ENCODE measurements around the gene NME3. TPM values are rescaled to one million over a fixed set of nuclear protein-coding genes. Genes with fewer than 3 reads are reported as not detected.

The NME3 gene
- total and polyA plus RNA-seq, 2 of the 4 experiments (the other 2 are of a cell fraction): 12.7 to 41.2 TPM

DNA sequence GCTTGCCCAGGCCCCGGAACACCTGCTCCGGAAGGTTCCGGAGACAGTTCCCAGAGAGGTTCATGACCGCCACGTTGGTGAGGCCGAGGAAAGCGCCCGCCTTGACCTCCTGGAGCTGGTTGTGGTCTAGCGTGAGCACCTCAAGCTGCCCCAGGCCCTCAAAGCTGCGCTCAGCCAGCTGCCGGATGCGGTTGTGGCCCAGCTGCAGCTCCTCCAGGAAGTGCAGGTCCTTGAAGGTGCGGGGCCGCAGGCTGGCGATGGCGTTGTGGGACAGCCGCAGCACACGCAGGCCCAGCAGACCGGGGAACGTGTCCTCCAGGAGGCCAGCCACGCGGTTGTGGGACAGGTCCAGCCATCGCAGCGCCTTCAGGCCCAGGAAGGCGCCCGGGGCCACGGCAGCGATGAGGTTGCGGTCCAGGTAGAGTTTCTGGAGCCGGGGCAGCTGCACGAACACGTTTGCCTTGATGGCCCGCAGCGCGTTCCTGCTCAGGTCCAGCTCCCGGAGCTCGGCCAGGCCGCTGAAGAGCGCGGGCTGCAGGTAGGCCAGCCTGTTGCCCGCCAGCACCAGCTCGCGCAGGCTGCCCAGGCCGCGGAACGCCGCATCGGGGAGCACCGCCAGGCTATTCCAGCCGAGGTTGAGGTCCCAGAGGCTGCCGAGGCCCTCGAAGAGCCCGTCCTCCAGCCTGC, 20.1 kb upstream of the NME3 start:
- H3K4me3 ChIP-seq (ENCODE audit: insufficient read depth, low read depth, low read length): no peak overlapping the region
- CTCF ChIA-PET: no interaction called here
- no peak overlapping the region for H2AK9ac ChIP-seq (replicated peaks; ENCODE audit: low read depth, low read length, poor library complexity)
- dilution Hi-C loops (cut with HindIII; ENCODE audit: low sequenced_read_pairs, unreplicated experiment): no loop called here
- H3K9me1 ChIP-seq (ENCODE audit: insufficient read depth, low read length): 0 out of 2 replicates have a peak, but pooled peaks cover 2% of the 10 kb centered on the region
- no peak overlapping the region for H2AFZ ChIP-seq (replicated peaks; ENCODE audit: low read length, poor library complexity)
- no peak overlapping the region for H2BK15ac ChIP-seq (ENCODE audit: low read depth, low read length)
- H4K5ac ChIP-seq (ENCODE audit: low read depth, low read length): no peak overlapping the region
- no peak overlapping the region for H2AK5ac ChIP-seq (ENCODE audit: low read depth, low read length)
- H4K20me1 ChIP-seq (ENCODE audit: insufficient read depth, low read length): peaks cover 13% of the 10 kb centered on the region
- H4K91ac ChIP-seq (ENCODE audit: insufficient read depth, low read depth, low read length): no peak overlapping the region
- H3K27me3 ChIP-seq (ENCODE audit: control insufficient read depth, insufficient read depth, low read length): no peaks in the 10 kb centered on the region
- ATAC-seq (ENCODE audit: low read depth) (no peak), DNase-seq (no peak)
- H3K18ac ChIP-seq (ENCODE audit: low read depth, low read length): no peak overlapping the region
- POLR2A ChIA-PET (ENCODE audit: unreplicated experiment): no interaction called here
- no peak overlapping the region for H3K23ac ChIP-seq (ENCODE audit: low read depth, low read length)
- intact Hi-C loops (cut with micrococcal nuclease): no loop called here
- no peak overlapping the region for H3K56ac ChIP-seq (ENCODE audit: extremely low read depth, insufficient read depth, low read length)
- H2BK120ac ChIP-seq (ENCODE audit: low read depth, low read length): no peak overlapping the region
- TF ChIP-seq, protein P1, sequence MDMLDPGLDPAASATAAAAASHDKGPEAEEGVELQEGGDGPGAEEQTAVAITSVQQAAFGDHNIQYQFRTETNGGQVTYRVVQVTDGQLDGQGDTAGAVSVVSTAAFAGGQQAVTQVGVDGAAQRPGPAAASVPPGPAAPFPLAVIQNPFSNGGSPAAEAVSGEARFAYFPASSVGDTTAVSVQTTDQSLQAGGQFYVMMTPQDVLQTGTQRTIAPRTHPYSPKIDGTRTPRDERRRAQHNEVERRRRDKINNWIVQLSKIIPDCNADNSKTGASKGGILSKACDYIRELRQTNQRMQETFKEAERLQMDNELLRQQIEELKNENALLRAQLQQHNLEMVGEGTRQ (IDR thresholded peaks at IDR 0.05; ENCODE audit: low read depth, low read length): no peak
- no peak for TF ChIP-seq MAFK (IDR thresholded peaks at IDR 0.05; ENCODE audit: low read depth, low read length)
- no peak for TF ChIP-seq RCOR1 (IDR thresholded peaks at IDR 0.05; ENCODE audit: insufficient replicate concordance, low read length)
- TF ChIP-seq, protein P2, sequence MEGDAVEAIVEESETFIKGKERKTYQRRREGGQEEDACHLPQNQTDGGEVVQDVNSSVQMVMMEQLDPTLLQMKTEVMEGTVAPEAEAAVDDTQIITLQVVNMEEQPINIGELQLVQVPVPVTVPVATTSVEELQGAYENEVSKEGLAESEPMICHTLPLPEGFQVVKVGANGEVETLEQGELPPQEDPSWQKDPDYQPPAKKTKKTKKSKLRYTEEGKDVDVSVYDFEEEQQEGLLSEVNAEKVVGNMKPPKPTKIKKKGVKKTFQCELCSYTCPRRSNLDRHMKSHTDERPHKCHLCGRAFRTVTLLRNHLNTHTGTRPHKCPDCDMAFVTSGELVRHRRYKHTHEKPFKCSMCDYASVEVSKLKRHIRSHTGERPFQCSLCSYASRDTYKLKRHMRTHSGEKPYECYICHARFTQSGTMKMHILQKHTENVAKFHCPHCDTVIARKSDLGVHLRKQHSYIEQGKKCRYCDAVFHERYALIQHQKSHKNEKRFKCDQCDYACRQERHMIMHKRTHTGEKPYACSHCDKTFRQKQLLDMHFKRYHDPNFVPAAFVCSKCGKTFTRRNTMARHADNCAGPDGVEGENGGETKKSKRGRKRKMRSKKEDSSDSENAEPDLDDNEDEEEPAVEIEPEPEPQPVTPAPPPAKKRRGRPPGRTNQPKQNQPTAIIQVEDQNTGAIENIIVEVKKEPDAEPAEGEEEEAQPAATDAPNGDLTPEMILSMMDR (conservative IDR thresholded peaks at IDR 0.05; ENCODE audit: low read depth, low read length): no peak
- no peak for TF ChIP-seq MAZ (IDR thresholded peaks at IDR 0.05; ENCODE audit: borderline replicate concordance, low read depth, low read length)
- TF ChIP-seq CEBPB (IDR thresholded peaks at IDR 0.05; ENCODE audit: low read depth, low read length): no peak
- no peak for TF ChIP-seq FOS (IDR thresholded peaks at IDR 0.05; ENCODE audit: low read depth, low read length)
- no peak for TF ChIP-seq POLR2A (IDR thresholded peaks at IDR 0.05; ENCODE audit: low read depth, low read length)
- TF ChIP-seq RFX5 (IDR thresholded peaks at IDR 0.05; ENCODE audit: low read depth, low read length): no peak
- no peak for TF ChIP-seq BHLHE40 (IDR thresholded peaks at IDR 0.05; ENCODE audit: low read depth, low read length)
- TF ChIP-seq, protein P3, sequence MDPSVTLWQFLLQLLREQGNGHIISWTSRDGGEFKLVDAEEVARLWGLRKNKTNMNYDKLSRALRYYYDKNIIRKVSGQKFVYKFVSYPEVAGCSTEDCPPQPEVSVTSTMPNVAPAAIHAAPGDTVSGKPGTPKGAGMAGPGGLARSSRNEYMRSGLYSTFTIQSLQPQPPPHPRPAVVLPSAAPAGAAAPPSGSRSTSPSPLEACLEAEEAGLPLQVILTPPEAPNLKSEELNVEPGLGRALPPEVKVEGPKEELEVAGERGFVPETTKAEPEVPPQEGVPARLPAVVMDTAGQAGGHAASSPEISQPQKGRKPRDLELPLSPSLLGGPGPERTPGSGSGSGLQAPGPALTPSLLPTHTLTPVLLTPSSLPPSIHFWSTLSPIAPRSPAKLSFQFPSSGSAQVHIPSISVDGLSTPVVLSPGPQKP (IDR thresholded peaks at IDR 0.05; ENCODE audit: borderline replicate concordance, low read depth, low read length): no peak
- no peak for TF ChIP-seq MXI1 (IDR thresholded peaks at IDR 0.05; ENCODE audit: borderline replicate concordance, low read depth, low read length)
- WGBS, 2 experiments (ENCODE audit: extremely low coverage in 2 of 2, insufficient read length in 1 of 2): 98% methylated on average over 35 of the region's 53 CpGs; no CpG with 5 or more reads in 1 of the 2 experiments
- H3K14ac ChIP-seq (replicated peaks; ENCODE audit: low read depth, low read length): no peak overlapping the region
- H2BK20ac ChIP-seq (ENCODE audit: low read depth, low read length): no peak overlapping the region
- H3K27ac ChIP-seq (ENCODE audit: insufficient read depth, low read length): no peak overlapping the region
- no peaks in the 10 kb centered on the region for H3K4me1 ChIP-seq (ENCODE audit: control insufficient read depth, insufficient read depth, low read length)
- no peak overlapping the region for H3K4me2 ChIP-seq (ENCODE audit: low read depth, low read length)
- H2BK5ac ChIP-seq (ENCODE audit: low read depth, low read length, poor library complexity, severe bottlenecking): no peak overlapping the region
- no peak overlapping the region for H4K8ac ChIP-seq (ENCODE audit: low read depth in 2 of 2, low read length in 2 of 2)
- BruUV-seq (replicated peaks): no TSS peak
- H3K79me1 ChIP-seq (ENCODE audit: low read depth in 1 of 2, low read length in 2 of 2): peaks cover 0 to 11% of the 10 kb centered on the region in 2 experiments; a peak in 1 of 4 replicates
- in situ Hi-C loops (cut with MboI; ENCODE audit: low sequenced_read_pairs): no loop called here
- no peak overlapping the region for H3K9ac ChIP-seq (ENCODE audit: low read depth, low read length)
- no peaks in the 10 kb centered on the region for H3K9me3 ChIP-seq (ENCODE audit: control insufficient read depth, insufficient read depth, low read length)
- no peak overlapping the region for H3K4ac ChIP-seq (ENCODE audit: low read depth, low read length)
- H3K36me3 ChIP-seq (ENCODE audit: control insufficient read depth, insufficient read depth, low read length): peaks cover 31% of the 10 kb centered on the region
